H1 (cell line): ENCODE measurements around the gene ZNF622. TPM values are rescaled to one million over a fixed set of nuclear protein-coding genes. Genes with fewer than 3 reads are reported as not detected.

Experiments used
- CTCF ChIA-PET: fragments of 300-600 bp; sonication (Branson Sonifier 250); formaldehyde crosslinking; loops from one replicate; lab custom pipeline; 2021; ENCODE audit not compliant: partially characterized antibody; lab: Charles Lee
- POLR2A ChIA-PET: fragments of 300-600 bp; sonication (Branson Sonifier 250); formaldehyde crosslinking; loops from one replicate; lab custom pipeline; 2021; ENCODE audit warnings: inconsistent platforms; ENCODE audit not compliant: partially characterized antibody; lab: Charles Lee
- DNase-seq, 2 experiments: peaks; one replicate each; pipeline versions ENCODE4 v3.0.0 to v3.0.0-alpha.2; 2010 to 2022; ENCODE audit warnings: low spot score in 2 of 2, low read depth in 1 of 2, mixed read lengths in 1 of 2
- FAIRE-seq: peaks from 2 replicates; lab custom pipeline; 2011; peaks lifted over from hg19 to GRCh38; lab: Jason Lieb, UNC
- H2AFZ ChIP-seq: 2 replicates; pipeline ENCODE4 v1.8.1; 2012; ENCODE audit warnings: low read length, inconsistent platforms
- H2AK5ac ChIP-seq: 2 replicates; pipeline ENCODE4 v1.6.1; 2013; ENCODE audit warnings: low read depth, low read length
- H2BK120ac ChIP-seq: replicated peaks from 2 replicates; pipeline ENCODE3; 2013; ENCODE audit warnings: low read depth, low read length, inconsistent platforms
- H2BK12ac ChIP-seq: 2 replicates; pipeline ENCODE4 v1.6.1; 2013; ENCODE audit warnings: low read depth, low read length
- H2BK15ac ChIP-seq: 2 replicates; pipeline ENCODE4 v1.6.1; 2013; ENCODE audit warnings: low read length
- H2BK20ac ChIP-seq: 2 replicates; pipeline ENCODE4 v1.6.1; 2013; ENCODE audit warnings: low read length
- H2BK5ac ChIP-seq: 2 replicates; pipeline ENCODE4 v1.6.1; 2013; ENCODE audit warnings: low read depth, low read length
- H3K14ac ChIP-seq: 2 replicates; pipeline ENCODE4 v1.6.1; 2013; ENCODE audit warnings: inconsistent platforms; ENCODE audit not compliant: insufficient read length
- H3K18ac ChIP-seq: 2 replicates; pipeline ENCODE4 v1.6.1; 2013; ENCODE audit warnings: low read length; ENCODE audit errors: extremely low read depth
- H3K23ac ChIP-seq: 2 replicates; pipeline ENCODE4 v1.6.1; 2013; ENCODE audit warnings: inconsistent platforms; ENCODE audit not compliant: insufficient read length
- H3K23me2 ChIP-seq: 2 replicates; pipeline ENCODE4 v1.6.1; 2013; ENCODE audit warnings: low read depth, low read length
- H3K27ac ChIP-seq: 2 replicates; pipeline ENCODE4 v1.6.1; 2011; ENCODE audit warnings: low read depth, low read length, inconsistent platforms
- H3K27me3 ChIP-seq, 4 experiments: replicated peaks in 1 of 4; 1 replicate in 1 of 4; 2 replicates in 3 of 4; pipeline versions ENCODE4 v1.6.1 to v1.8.1; 2011 to 2013; ENCODE audit warnings: low read length in 3 of 4, mild to moderate bottlenecking in 3 of 4, inconsistent platforms in 2 of 4, mixed read lengths in 2 of 4, moderate library complexity in 1 of 4; ENCODE audit not compliant: control insufficient read depth in 3 of 4, insufficient read depth in 3 of 4; ENCODE audit errors: extremely low read depth in 1 of 4
- H3K36me3 ChIP-seq, 4 experiments: 2 replicates each; pipeline versions ENCODE4 v1.6.1 to v1.8.1; 2011 to 2013; ENCODE audit warnings: mild to moderate bottlenecking in 4 of 4, low read length in 3 of 4, moderate library complexity in 2 of 4, control low read depth in 1 of 4, inconsistent platforms in 1 of 4; ENCODE audit not compliant: insufficient read depth in 4 of 4, control insufficient read depth in 2 of 4
- H3K4ac ChIP-seq: replicated peaks from 2 replicates; pipeline ENCODE3; 2013; ENCODE audit warnings: low read length, low read depth, mixed read lengths, inconsistent platforms; ENCODE audit not compliant: insufficient read length
- H3K4me1 ChIP-seq, 4 experiments: replicated peaks in 1 of 4; 1 replicate in 1 of 4; 2 replicates in 3 of 4; pipeline versions ENCODE4 v1.6.1 to v1.8.1; 2011 to 2013; ENCODE audit warnings: low read length in 3 of 4, inconsistent platforms in 2 of 4, mixed read lengths in 1 of 4; ENCODE audit not compliant: insufficient read depth in 4 of 4, control insufficient read depth in 3 of 4
- H3K4me2 ChIP-seq, 2 experiments: 2 replicates each; pipeline versions ENCODE4 v1.6.1 to v1.8.1; 2011 to 2013; ENCODE audit warnings: low read depth in 2 of 2, low read length in 2 of 2, control low read depth in 1 of 2, inconsistent platforms in 1 of 2, mild to moderate bottlenecking in 1 of 2; ENCODE audit not compliant: insufficient read depth in 1 of 2
- H3K4me3 ChIP-seq, 4 experiments: fragments of 200-600, 300-600 bp in 1 of 4; sonication (generic), shearing (Covaris generic), sonication (Bioruptor Twin) in 1 of 4; 2 replicates each; pipeline versions ENCODE4 v1.5.1 to v1.8.1; 2011 to 2016; ENCODE audit warnings: low read length in 4 of 4, low read depth in 3 of 4, control low read depth in 2 of 4, inconsistent platforms in 2 of 4, mild to moderate bottlenecking in 2 of 4, mixed read lengths in 1 of 4, moderate library complexity in 1 of 4; ENCODE audit not compliant: insufficient read depth in 2 of 4; ENCODE audit errors: extremely low read depth in 1 of 4
- H3K56ac ChIP-seq: replicated peaks from 2 replicates; pipeline ENCODE3; 2013; ENCODE audit warnings: low read depth, mild to moderate bottlenecking, mixed read lengths, low read length, inconsistent platforms; ENCODE audit not compliant: insufficient read length
- H3K79me1 ChIP-seq: 2 replicates; pipeline ENCODE4 v1.6.1; 2013; ENCODE audit warnings: low read depth, low read length, control low read depth
- H3K79me2 ChIP-seq, 2 experiments: 2 replicates each; pipeline versions ENCODE4 v1.6.1 to v1.8.1; 2012 to 2013; ENCODE audit warnings: low read length in 2 of 2, mild to moderate bottlenecking in 2 of 2, inconsistent platforms in 1 of 2; ENCODE audit not compliant: insufficient read depth in 2 of 2, control insufficient read depth in 1 of 2
- H3K9ac ChIP-seq, 4 experiments: replicated peaks in 1 of 4; 1 replicate in 1 of 4; 2 replicates in 3 of 4; pipeline versions ENCODE4 v1.6.1 to v1.8.1; 2011 to 2013; ENCODE audit warnings: low read depth in 3 of 4, low read length in 3 of 4, control low read depth in 2 of 4, mild to moderate bottlenecking in 2 of 4, moderate library complexity in 2 of 4, inconsistent platforms in 1 of 4; ENCODE audit errors: extremely low read depth in 1 of 4
- H3K9me3 ChIP-seq, 2 experiments: 2 replicates each; pipeline versions ENCODE4 v1.6.1 to v1.8.1; 2012 to 2013; ENCODE audit warnings: mild to moderate bottlenecking in 2 of 2, moderate library complexity in 2 of 2, control low read depth in 1 of 2, inconsistent platforms in 1 of 2, low read depth in 1 of 2, low read length in 1 of 2, mixed read lengths in 1 of 2; ENCODE audit not compliant: insufficient read depth in 2 of 2
- H4K20me1 ChIP-seq, 2 experiments: replicated peaks in 1 of 2; 2 replicates each; pipeline versions ENCODE3 to v1.8.1; 2011 to 2013; ENCODE audit warnings: inconsistent platforms in 2 of 2, low read length in 2 of 2, mild to moderate bottlenecking in 1 of 2; ENCODE audit not compliant: insufficient read depth in 2 of 2, control insufficient read depth in 1 of 2
- H4K5ac ChIP-seq: 2 replicates; pipeline ENCODE4 v1.6.1; 2013; ENCODE audit warnings: low read length, low read depth, mixed read lengths, inconsistent platforms; ENCODE audit not compliant: insufficient read length
- H4K8ac ChIP-seq: 2 replicates; pipeline ENCODE4 v1.8.0; 2013; ENCODE audit warnings: mild to moderate bottlenecking, moderate library complexity, low read length, inconsistent platforms; ENCODE audit not compliant: insufficient read depth; ENCODE audit errors: extremely low read depth
- H4K91ac ChIP-seq: replicated peaks from 2 replicates; pipeline ENCODE3; 2013; ENCODE audit warnings: low read length, mixed read lengths, inconsistent platforms; ENCODE audit not compliant: insufficient read length
- CBX5 ChIP-seq: fragments of 300-800, 300-1000 bp; sonication (generic); IDR thresholded peaks from 2 replicates; pipeline ENCODE4 v1.7.1; 2016; ENCODE audit warnings: antibody characterized with exemption, low read length, low read depth
- EGR1 ChIP-seq: IDR thresholded peaks from 2 replicates; pipeline ENCODE4 v1.6.1; 2011; ENCODE audit warnings: low read depth, low read length, borderline replicate concordance
- EP300 ChIP-seq, 2 experiments: IDR thresholded peaks; 1 replicate in 1 of 2; 2 replicates in 1 of 2; pipeline ENCODE4 v1.6.1; 2011 to 2012; ENCODE audit warnings: low read depth in 2 of 2, low read length in 2 of 2, mild to moderate bottlenecking in 2 of 2, borderline replicate concordance in 1 of 2, inconsistent platforms in 1 of 2, moderate library complexity in 1 of 2
- GTF2F1 ChIP-seq: IDR thresholded peaks from 2 replicates; pipeline ENCODE4 v1.6.1; 2012; ENCODE audit warnings: low read depth, low read length, improper control_type of control experiment, borderline replicate concordance
- HDAC6 ChIP-seq: IDR thresholded peaks from one replicate; pipeline ENCODE4 v1.7.1; 2012; ENCODE audit warnings: low read depth, mild to moderate bottlenecking, inconsistent platforms, low read length, moderate library complexity
- JUN ChIP-seq: IDR thresholded peaks from 2 replicates; pipeline ENCODE4 v1.6.1; 2011; ENCODE audit warnings: low read depth, mild to moderate bottlenecking, improper control_type of control experiment, low read length
- KDM4A ChIP-seq: IDR thresholded peaks from one replicate; pipeline ENCODE4 v1.7.1; 2012; ENCODE audit warnings: low read depth, mild to moderate bottlenecking, moderate library complexity, low read length, inconsistent platforms; ENCODE audit not compliant: severe bottlenecking
- MAFK ChIP-seq: IDR thresholded peaks from 2 replicates; pipeline ENCODE4 v1.6.1; 2012; ENCODE audit warnings: low read depth, mild to moderate bottlenecking, improper control_type of control experiment, low read length
- MAX ChIP-seq: IDR thresholded peaks from 2 replicates; pipeline ENCODE4 v1.6.1; 2012; ENCODE audit warnings: inconsistent platforms
- NANOG ChIP-seq: IDR thresholded peaks from 2 replicates; pipeline ENCODE4 v1.6.1; 2011; ENCODE audit warnings: low read length, low read depth, mild to moderate bottlenecking, inconsistent platforms; ENCODE audit not compliant: insufficient read depth, poor library complexity, severe bottlenecking
- RBBP5 ChIP-seq: IDR thresholded peaks from 2 replicates; pipeline ENCODE4 v1.7.1; 2012; ENCODE audit warnings: low read depth, mild to moderate bottlenecking, inconsistent platforms, low read length, moderate library complexity, borderline replicate concordance
- SIN3A ChIP-seq, 2 experiments: IDR thresholded peaks in 1 of 2; conservative IDR thresholded peaks in 1 of 2; 2 replicates each; pipeline ENCODE4 v1.6.1; 2011 to 2012; ENCODE audit warnings: low read length in 2 of 2, improper control_type of control experiment in 1 of 2, low read depth in 1 of 2, mild to moderate bottlenecking in 1 of 2
- TCF12 ChIP-seq: IDR thresholded peaks from 2 replicates; pipeline ENCODE4 v1.6.1; 2011; ENCODE audit warnings: low read depth, mild to moderate bottlenecking, low read length
- WGBS, 2 experiments: shearing (Covaris generic) in 1 of 2; methylation state at CpG; one replicate each; pipeline versions ENCODE4 v1.1.6 to v1.1.7; 2013 to 2015; ENCODE audit warnings: low lambda C conversion rate in 2 of 2, mixed read lengths in 2 of 2, inconsistent platforms in 1 of 2, low coverage in 1 of 2, missing lambda C conversion rate in 1 of 2; ENCODE audit not compliant: insufficient replicate concordance in 2 of 2, insufficient coverage in 1 of 2, insufficient read length in 1 of 2; ENCODE audit errors: extremely low coverage in 1 of 2, missing lambda C conversion rate in 1 of 2; 5-methylcytosine and 5-hydroxymethylcytosine counted together
- polyA plus RNA-seq, 7 experiments: library from polyadenylated mRNA; depleted of rRNA in 3 of 7; stranded (reverse) in 5 of 7; unstranded in 2 of 7; fragments of >200 nt in 5 of 7; fragments of 200-250 nt in 2 of 7; gene quantifications; 1 replicate in 5 of 7; 2 replicates in 1 of 7; 4 replicates in 1 of 7; pipeline versions ENCODE4 v1.2.1 to v1.2.3, GENCODE V29; 2011 to 2013; ENCODE audit warnings: missing spikeins in 2 of 7, mixed read lengths in 2 of 7
- total RNA-seq: library from RNA; stranded (reverse); fragmentation: NEBNext Ultra II Directional; extraction: Animal tissue kit (Norgen Biotek cat#: 25700); gene quantifications from 2 replicates; pipeline ENCODE4 v1.2.1, GENCODE V29; 2021

Gene ZNF622
- total and polyA plus RNA-seq, 2 of the 8 experiments (the other 6 are each of a cell fraction or from before 2014, with no cell fraction given), result 8.8 to 30.8 TPM

- Histone ChIP-seq H3K9me3 (no peaks in the 10 kb centered on the region), H2BK15ac (no peak overlapping the region), H2BK12ac (no peak overlapping the region), H3K79me1 (no peaks in the 10 kb centered on the region), H4K20me1 (no peaks in the 10 kb centered on the region), H2BK5ac (no peak overlapping the region), H3K56ac (no peak overlapping the region), H3K4me3 (no peak overlapping the region), H3K36me3 (no peaks in the 10 kb centered on the region), H2AK5ac (no peak overlapping the region), H3K23me2 (no peaks in the 10 kb centered on the region), H4K91ac (no peak overlapping the region), H3K14ac (no peak overlapping the region), H4K8ac (no peak overlapping the region), H2AFZ (no peak overlapping the region), H3K27ac (no peak overlapping the region), H3K4me1 (peaks cover 0 to under 1% (median 0%) of the 10 kb centered on the region in 4 experiments; a peak in 1 of 7 replicates), H3K23ac (no peak overlapping the region), H3K79me2 (no peaks in the 10 kb centered on the region), H2BK120ac (no peak overlapping the region), H3K18ac (no peak overlapping the region), H3K27me3 (no peaks in the 10 kb centered on the region), H3K4me2 (no peak overlapping the region), H3K4ac (no peak overlapping the region), H3K9ac (no peak overlapping the region), H2BK20ac (no peak overlapping the region), H4K5ac (no peak overlapping the region)
- CTCF ChIA-PET, result no interaction called here
- no peak for DNase-seq
- POLR2A ChIA-PET, result no interaction called here
- FAIRE-seq, result no peak
- 89% methylated on average over 1 of the region's 1 CpG; no CpG with 5 or more reads in 1 of the 2 experiments for WGBS, 2 experiments
- TF ChIP-seq EP300 (IDR thresholded peaks at IDR 0.05; ENCODE audit: borderline replicate concordance in 1 of 2, low read depth in 2 of 2, low read length in 2 of 2), result no peak
- no peak for TF ChIP-seq CBX5
- no peak for TF ChIP-seq GTF2F1
- no peak for TF ChIP-seq KDM4A
- no peak for TF ChIP-seq NANOG
- TF ChIP-seq HDAC6, result no peak
- no peak for TF ChIP-seq JUN
- no peak for TF ChIP-seq MAFK
- no peak for TF ChIP-seq TCF12
- no peak for TF ChIP-seq SIN3A (conservative IDR thresholded peaks at IDR 0.05 in 1 of 2, IDR thresholded peaks at IDR 0.05 in 1 of 2; ENCODE audit: low read depth in 1 of 2, low read length in 2 of 2)
- TF ChIP-seq RBBP5, result no peak
- no peak for TF ChIP-seq EGR1
- TF ChIP-seq MAX, result no peak
These were observed 52.3 kb downstream of the ZNF622 start for GRCh38 chr5:16413166-16413860.
